ENCODE measurements around the gene RNF34.

Gene RNF34

GRCh38 chr12:121358073-121358472, 41.8 kb upstream of the RNF34 start:
- no peak overlapping the region for H3K4me2 ChIP-seq (ENCODE audit: low read depth, low read length, poor library complexity, severe bottlenecking)
- TF ChIP-seq EZH2phosphoT487 (conservative IDR thresholded peaks at IDR 0.05; ENCODE audit: low read length) (no peak), CTCF (IDR thresholded peaks at IDR 0.05; ENCODE audit: insufficient read depth, low read length, poor library complexity, severe bottlenecking) (no peak)
- H3K9me2 ChIP-seq (replicated peaks; ENCODE audit: insufficient read depth, low read length), result no peaks in the 10 kb centered on the region
- no peak overlapping the region for H3K27ac ChIP-seq (ENCODE audit: low read depth, low read length)
- H2AFZ ChIP-seq (ENCODE audit: low read depth, low read length, severe bottlenecking), result no peak overlapping the region
- no peak overlapping the region for H3K4me3 ChIP-seq (ENCODE audit: insufficient read depth, low read length, poor library complexity, severe bottlenecking)
- H3F3A ChIP-seq (ENCODE audit: insufficient read depth), result no peaks in the 10 kb centered on the region
- H3K27me3 ChIP-seq (ENCODE audit: low read length), result no peaks in the 10 kb centered on the region
- no peaks in the 10 kb centered on the region for H3K79me2 ChIP-seq (ENCODE audit: insufficient read depth, low read length)
- H3K9me3 ChIP-seq (ENCODE audit: insufficient read depth, low read length), result no peaks in the 10 kb centered on the region
- no peak overlapping the region for H3K9ac ChIP-seq (ENCODE audit: low read length)
- no peaks in the 10 kb centered on the region for H4K20me1 ChIP-seq (ENCODE audit: low read depth, low read length)
- H3K36me3 ChIP-seq (ENCODE audit: low read length), result no peaks in the 10 kb centered on the region

- H3K4me3 ChIP-seq (ENCODE audit: insufficient read depth, low read length, poor library complexity, severe bottlenecking), result no peak overlapping the region
Observed at GRCh38 chr12:121364683-121365121, 35.2 kb upstream of the RNF34 start.

GRCh38 chr12:121365416-121366062, 34.4 kb upstream of the RNF34 start:
- H2AFZ ChIP-seq (ENCODE audit: low read depth, low read length, severe bottlenecking), result no peak overlapping the region
- H3K27ac ChIP-seq (ENCODE audit: low read depth, low read length), result no peak overlapping the region
- H3K4me3 ChIP-seq (ENCODE audit: insufficient read depth, low read length, poor library complexity, severe bottlenecking), result no peak overlapping the region
- TF ChIP-seq CTCF (IDR thresholded peaks at IDR 0.05; ENCODE audit: insufficient read depth, low read length, poor library complexity, severe bottlenecking), result no peak
- TF ChIP-seq EZH2phosphoT487 (conservative IDR thresholded peaks at IDR 0.05; ENCODE audit: low read length), result no peak
- H4K20me1 ChIP-seq (ENCODE audit: low read depth, low read length), result no peaks in the 10 kb centered on the region
- H3K9me2 ChIP-seq (replicated peaks; ENCODE audit: insufficient read depth, low read length), result no peaks in the 10 kb centered on the region
- H3K36me3 ChIP-seq (ENCODE audit: low read length), result no peaks in the 10 kb centered on the region
- H3K9me3 ChIP-seq (ENCODE audit: insufficient read depth, low read length), result no peaks in the 10 kb centered on the region
- H3K4me2 ChIP-seq (ENCODE audit: low read depth, low read length, poor library complexity, severe bottlenecking), result no peak overlapping the region
- H3K9ac ChIP-seq (ENCODE audit: low read length), result no peak overlapping the region
- H3K27me3 ChIP-seq (ENCODE audit: low read length), result no peaks in the 10 kb centered on the region
- H3K79me2 ChIP-seq (ENCODE audit: insufficient read depth, low read length), result no peaks in the 10 kb centered on the region
- H3F3A ChIP-seq (ENCODE audit: insufficient read depth), result no peaks in the 10 kb centered on the region

More at GRCh38 chr12:121364683-121365121, 35.2 kb upstream of the RNF34 start:
- Histone ChIP-seq H3K36me3 (ENCODE audit: low read length) (no peaks in the 10 kb centered on the region), H3F3A (ENCODE audit: insufficient read depth) (no peaks in the 10 kb centered on the region), H3K27ac (ENCODE audit: low read depth, low read length) (no peak overlapping the region), H3K9me2 (replicated peaks; ENCODE audit: insufficient read depth, low read length) (no peaks in the 10 kb centered on the region), H3K9ac (ENCODE audit: low read length) (no peak overlapping the region), H3K4me2 (ENCODE audit: low read depth, low read length, poor library complexity, severe bottlenecking) (no peak overlapping the region), H3K9me3 (ENCODE audit: insufficient read depth, low read length) (no peaks in the 10 kb centered on the region), H2AFZ (ENCODE audit: low read depth, low read length, severe bottlenecking) (no peak overlapping the region), H4K20me1 (ENCODE audit: low read depth, low read length) (no peaks in the 10 kb centered on the region), H3K27me3 (ENCODE audit: low read length) (no peaks in the 10 kb centered on the region), H3K79me2 (ENCODE audit: insufficient read depth, low read length) (no peaks in the 10 kb centered on the region)
- TF ChIP-seq CTCF (IDR thresholded peaks at IDR 0.05; ENCODE audit: insufficient read depth, low read length, poor library complexity, severe bottlenecking) (no peak), EZH2phosphoT487 (conservative IDR thresholded peaks at IDR 0.05; ENCODE audit: low read length) (no peak)

Measured in SU-DHL-6 (cell line).